ENCODE results near the gene GARIN5B. TPM values are rescaled to one million over a fixed set of nuclear protein-coding genes. Genes with fewer than 3 reads are reported as not detected.

GARIN5B gene
- total and polyA plus RNA-seq, 2 of the 4 experiments (the other 2 are of a cell fraction), result not detected

DNA sequence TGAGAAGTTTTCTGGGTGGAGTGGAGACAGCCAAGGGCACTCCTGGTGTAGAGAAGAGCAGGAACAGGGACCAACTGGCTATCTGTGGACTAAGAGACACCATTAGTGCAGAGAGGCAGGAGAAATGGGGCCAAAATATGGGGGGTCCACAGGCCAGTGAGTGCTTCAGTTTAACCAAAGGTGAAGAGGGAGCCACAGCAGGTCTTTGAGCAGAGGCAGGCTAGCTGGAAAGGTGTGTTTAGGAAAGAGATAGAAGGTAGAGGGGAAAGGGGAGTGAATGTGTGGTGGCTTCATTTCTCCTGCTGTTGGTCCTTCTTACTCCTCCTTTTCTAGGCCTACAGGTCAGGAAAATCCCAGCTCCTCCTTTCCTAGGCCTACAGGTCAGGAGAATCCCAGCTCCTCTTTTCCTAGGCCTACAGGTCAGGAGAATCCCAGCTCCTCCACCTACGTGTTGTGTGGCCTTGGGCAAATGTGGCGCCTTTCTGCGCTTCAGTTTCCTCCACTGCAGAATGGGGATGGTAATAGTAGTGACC lies 19.5 kb upstream of the GARIN5B start (continued):
- TF ChIP-seq, protein P1, sequence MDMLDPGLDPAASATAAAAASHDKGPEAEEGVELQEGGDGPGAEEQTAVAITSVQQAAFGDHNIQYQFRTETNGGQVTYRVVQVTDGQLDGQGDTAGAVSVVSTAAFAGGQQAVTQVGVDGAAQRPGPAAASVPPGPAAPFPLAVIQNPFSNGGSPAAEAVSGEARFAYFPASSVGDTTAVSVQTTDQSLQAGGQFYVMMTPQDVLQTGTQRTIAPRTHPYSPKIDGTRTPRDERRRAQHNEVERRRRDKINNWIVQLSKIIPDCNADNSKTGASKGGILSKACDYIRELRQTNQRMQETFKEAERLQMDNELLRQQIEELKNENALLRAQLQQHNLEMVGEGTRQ (IDR thresholded peaks at IDR 0.05; ENCODE audit: low read depth, low read length), result no peak
- TF ChIP-seq MAZ (IDR thresholded peaks at IDR 0.05; ENCODE audit: borderline replicate concordance, low read depth, low read length) (no peak), SMC3 (IDR thresholded peaks at IDR 0.05; ENCODE audit: low read depth, low read length) (no peak), POLR2A (IDR thresholded peaks at IDR 0.05; ENCODE audit: low read depth, low read length) (no peak)

DNA sequence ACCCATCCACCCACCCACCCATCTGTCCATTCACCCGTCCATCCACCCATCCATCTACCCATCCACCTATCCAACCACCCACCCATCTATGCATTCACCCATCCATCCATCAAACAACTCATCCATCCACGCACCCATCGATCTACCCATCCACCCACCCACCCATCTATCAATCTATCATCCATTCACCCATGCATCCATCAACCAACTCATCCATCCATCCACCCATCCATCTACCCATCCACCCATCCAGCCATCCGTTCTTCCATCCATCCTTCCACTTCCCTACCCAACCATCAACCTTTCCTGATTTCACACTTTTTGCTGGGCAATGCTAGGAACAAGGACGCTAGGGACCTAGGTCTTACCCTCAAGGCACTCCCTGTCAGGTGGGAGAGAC lies 19.0 kb upstream of the GARIN5B start:
- dilution Hi-C loops (cut with HindIII; ENCODE audit: low sequenced_read_pairs, unreplicated experiment) (no loop called here), intact Hi-C loops (cut with micrococcal nuclease) (no loop called here), in situ Hi-C loops (cut with MboI; ENCODE audit: low sequenced_read_pairs) (loop anchor here (10.0 kb wide), 1 partner anchor 87 kb away; no protein-coding TSS in a partner anchor)
- H3K9me1 ChIP-seq (ENCODE audit: insufficient read depth, low read length), result 0 out of 2 replicates have a peak, but pooled peaks cover 4% of the 10 kb centered on the region
- H3K36me3 ChIP-seq (ENCODE audit: control insufficient read depth, insufficient read depth, low read length), result peaks cover 6% of the 10 kb centered on the region
- H3K14ac ChIP-seq (replicated peaks; ENCODE audit: low read depth, low read length), result no peak overlapping the region
- DNase-seq (no peak), ATAC-seq (ENCODE audit: low read depth) (no peak)
- no peak overlapping the region for H3K4me2 ChIP-seq (ENCODE audit: low read depth, low read length)
- H3K4ac ChIP-seq (ENCODE audit: low read depth, low read length), result no peak overlapping the region
- no peak overlapping the region for H2BK120ac ChIP-seq (ENCODE audit: low read depth, low read length)
- H3K27me3 ChIP-seq (ENCODE audit: control insufficient read depth, insufficient read depth, low read length), result no peaks in the 10 kb centered on the region
- no peak overlapping the region for H2AK9ac ChIP-seq (replicated peaks; ENCODE audit: low read depth, low read length, poor library complexity)
- POLR2A ChIA-PET (ENCODE audit: unreplicated experiment), result no interaction called here
- H2AK5ac ChIP-seq (ENCODE audit: low read depth, low read length), result 0 out of 2 replicates have a peak overlapping the region, but pooled peaks have one; percentile 61
- 97 to 98% methylated on average over 3 to 4 of the region's 5 CpGs for WGBS, 2 experiments (ENCODE audit: extremely low coverage in 2 of 2, insufficient read length in 1 of 2)
- H3K56ac ChIP-seq (ENCODE audit: extremely low read depth, insufficient read depth, low read length), result no peak overlapping the region
- H3K79me1 ChIP-seq (ENCODE audit: low read depth in 1 of 2, low read length in 2 of 2), result peaks cover 14 to 16% of the 10 kb centered on the region in 2 experiments; a peak in 3 of 4 replicates
- no peaks in the 10 kb centered on the region for H3K9me3 ChIP-seq (ENCODE audit: control insufficient read depth, insufficient read depth, low read length)
- no peak overlapping the region for H3K18ac ChIP-seq (ENCODE audit: low read depth, low read length)
- H4K20me1 ChIP-seq (ENCODE audit: insufficient read depth, low read length), result peaks cover 13% of the 10 kb centered on the region
- H3K27ac ChIP-seq (ENCODE audit: insufficient read depth, low read length), result no peak overlapping the region
- BruUV-seq (replicated peaks), result no TSS peak
- no peak overlapping the region for H2AFZ ChIP-seq (replicated peaks; ENCODE audit: low read length, poor library complexity)
- no peak overlapping the region for H3K9ac ChIP-seq (ENCODE audit: low read depth, low read length)
- no peak overlapping the region for H4K8ac ChIP-seq (ENCODE audit: low read depth in 2 of 2, low read length in 2 of 2)
- no peak overlapping the region for H2BK15ac ChIP-seq (ENCODE audit: low read depth, low read length)
- H3K4me3 ChIP-seq (ENCODE audit: insufficient read depth, low read depth, low read length), result no peak overlapping the region
- H3K4me1 ChIP-seq (ENCODE audit: control insufficient read depth, insufficient read depth, low read length), result peaks cover 14% of the 10 kb centered on the region
- no peak overlapping the region for H2BK5ac ChIP-seq (ENCODE audit: low read depth, low read length, poor library complexity, severe bottlenecking)
- H2BK20ac ChIP-seq (ENCODE audit: low read depth, low read length), result no peak overlapping the region
- no peak overlapping the region for H4K5ac ChIP-seq (ENCODE audit: low read depth, low read length)
- H4K91ac ChIP-seq (ENCODE audit: insufficient read depth, low read depth, low read length), result no peak overlapping the region; the same call in 1 of the 2 replicates
- H3K23ac ChIP-seq (ENCODE audit: low read depth, low read length), result no peak overlapping the region
- CTCF ChIA-PET, result no interaction called here
- TF ChIP-seq RAD21 (IDR thresholded peaks at IDR 0.05; ENCODE audit: low read length) (no peak), MXI1 (IDR thresholded peaks at IDR 0.05; ENCODE audit: borderline replicate concordance, low read depth, low read length) (no peak), CEBPB (IDR thresholded peaks at IDR 0.05; ENCODE audit: low read depth, low read length) (no peak), NFE2L2 (IDR thresholded peaks at IDR 0.05; ENCODE audit: low read depth, low read length) (no peak), FOS (IDR thresholded peaks at IDR 0.05; ENCODE audit: low read depth, low read length) (no peak), MAZ (IDR thresholded peaks at IDR 0.05; ENCODE audit: borderline replicate concordance, low read depth, low read length) (no peak), RCOR1 (IDR thresholded peaks at IDR 0.05; ENCODE audit: insufficient replicate concordance, low read length) (no peak), RFX5 (IDR thresholded peaks at IDR 0.05; ENCODE audit: low read depth, low read length) (no peak)
- TF ChIP-seq, protein P2, sequence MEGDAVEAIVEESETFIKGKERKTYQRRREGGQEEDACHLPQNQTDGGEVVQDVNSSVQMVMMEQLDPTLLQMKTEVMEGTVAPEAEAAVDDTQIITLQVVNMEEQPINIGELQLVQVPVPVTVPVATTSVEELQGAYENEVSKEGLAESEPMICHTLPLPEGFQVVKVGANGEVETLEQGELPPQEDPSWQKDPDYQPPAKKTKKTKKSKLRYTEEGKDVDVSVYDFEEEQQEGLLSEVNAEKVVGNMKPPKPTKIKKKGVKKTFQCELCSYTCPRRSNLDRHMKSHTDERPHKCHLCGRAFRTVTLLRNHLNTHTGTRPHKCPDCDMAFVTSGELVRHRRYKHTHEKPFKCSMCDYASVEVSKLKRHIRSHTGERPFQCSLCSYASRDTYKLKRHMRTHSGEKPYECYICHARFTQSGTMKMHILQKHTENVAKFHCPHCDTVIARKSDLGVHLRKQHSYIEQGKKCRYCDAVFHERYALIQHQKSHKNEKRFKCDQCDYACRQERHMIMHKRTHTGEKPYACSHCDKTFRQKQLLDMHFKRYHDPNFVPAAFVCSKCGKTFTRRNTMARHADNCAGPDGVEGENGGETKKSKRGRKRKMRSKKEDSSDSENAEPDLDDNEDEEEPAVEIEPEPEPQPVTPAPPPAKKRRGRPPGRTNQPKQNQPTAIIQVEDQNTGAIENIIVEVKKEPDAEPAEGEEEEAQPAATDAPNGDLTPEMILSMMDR (conservative IDR thresholded peaks at IDR 0.05; ENCODE audit: low read depth, low read length), result no peak
- TF ChIP-seq, protein P3, sequence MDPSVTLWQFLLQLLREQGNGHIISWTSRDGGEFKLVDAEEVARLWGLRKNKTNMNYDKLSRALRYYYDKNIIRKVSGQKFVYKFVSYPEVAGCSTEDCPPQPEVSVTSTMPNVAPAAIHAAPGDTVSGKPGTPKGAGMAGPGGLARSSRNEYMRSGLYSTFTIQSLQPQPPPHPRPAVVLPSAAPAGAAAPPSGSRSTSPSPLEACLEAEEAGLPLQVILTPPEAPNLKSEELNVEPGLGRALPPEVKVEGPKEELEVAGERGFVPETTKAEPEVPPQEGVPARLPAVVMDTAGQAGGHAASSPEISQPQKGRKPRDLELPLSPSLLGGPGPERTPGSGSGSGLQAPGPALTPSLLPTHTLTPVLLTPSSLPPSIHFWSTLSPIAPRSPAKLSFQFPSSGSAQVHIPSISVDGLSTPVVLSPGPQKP (IDR thresholded peaks at IDR 0.05; ENCODE audit: borderline replicate concordance, low read depth, low read length), result no peak
